Activated CD4-positive, alpha-beta T cell treated with anti-CD3 and anti-CD28 coated beads, Interleukin-2, amount 10 ng/mL, durations not matched to agents 7 days and 5 days (primary cell): Measurements from ENCODE around the gene C13orf42. TPM values are rescaled to one million over a fixed set of nuclear protein-coding genes. Genes with fewer than 3 reads are reported as not detected.
"Not testable (repeated sequence)": the region's sequence is repeated elsewhere in the genome, so short reads cannot be mapped to it uniquely, and the experiment has no call there.

Source experiments
- CTCF ChIA-PET: fragments of 350-600 bp; sonication (Branson Sonifier 250); formaldehyde crosslinking; loops from one replicate; lab custom pipeline; 2021; ENCODE audit warnings: antibody characterized with exemption; lab: Charles Lee
- POLR2A ChIA-PET: fragments of 350-600 bp; sonication (Branson Sonifier 250); formaldehyde crosslinking; loops from one replicate; lab custom pipeline; 2021; ENCODE audit warnings: antibody characterized with exemption; lab: Charles Lee
- DNase-seq: peaks from one replicate; pipeline ENCODE4 v3.0.0-alpha.2; 2020
- H3K27ac Mint-ChIP-seq: one replicate; pipeline ENCODE4 v1.8.0; 2021; ENCODE audit warnings: mild to moderate bottlenecking, moderate library complexity, mixed read lengths
- H3K27me3 Mint-ChIP-seq: one replicate; pipeline ENCODE4 v1.8.0; 2021; ENCODE audit warnings: mixed read lengths
- H3K36me3 Mint-ChIP-seq: one replicate; pipeline ENCODE4 v1.8.0; 2021; ENCODE audit warnings: low read depth, mixed read lengths
- H3K4me1 Mint-ChIP-seq: one replicate; pipeline ENCODE4 v1.8.0; 2021; ENCODE audit warnings: mixed read lengths
- H3K4me3 Mint-ChIP-seq: one replicate; pipeline ENCODE4 v1.8.0; 2021; ENCODE audit warnings: mild to moderate bottlenecking, moderate library complexity, mixed read lengths
- H3K9me3 Mint-ChIP-seq: one replicate; pipeline ENCODE4 v1.8.0; 2021; ENCODE audit warnings: mixed read lengths
- total RNA-seq, 2 experiments: library from RNA; stranded (reverse); gene quantifications; one replicate each; pipeline ENCODE4 v1.2.3, GENCODE V29; 2021

Gene C13orf42
- total RNA-seq, 2 experiments from 2014 or later = not detected

GRCh38 chr13:51113186-51113881, 2.3 kb upstream of the C13orf42 start:
- no peak overlapping the region for H3K4me3 Mint-ChIP-seq
- H3K27me3 Mint-ChIP-seq = no peaks in the 10 kb centered on the region
- peaks cover 4% of the 10 kb centered on the region for H3K9me3 Mint-ChIP-seq
- H3K27ac Mint-ChIP-seq = no peak overlapping the region
- H3K4me1 Mint-ChIP-seq = no peaks in the 10 kb centered on the region
- H3K36me3 Mint-ChIP-seq = no peaks in the 10 kb centered on the region
- DNase-seq = no peak
- CTCF ChIA-PET = interaction anchor here (0.6 to 1.3 kb wide), 3 partner anchors 16 to 685 kb away, joined by 3 to 4 read pairs (median 3); no protein-coding TSS in a partner anchor
- POLR2A ChIA-PET = no interaction called here

- no peak overlapping the region for H3K27ac Mint-ChIP-seq
- CTCF ChIA-PET = interaction anchor here (0.6 to 1.3 kb wide), 3 partner anchors 17 to 685 kb away, joined by 3 to 4 read pairs (median 3); no protein-coding TSS in a partner anchor
- POLR2A ChIA-PET = no interaction called here
These were observed 1.7 kb upstream of the C13orf42 start for GRCh38 chr13:51112771-51113170.

GRCh38 chr13:51111997-51112396, 923 bp upstream of the C13orf42 start:
- Mint-ChIP-seq H3K9me3 (peaks cover 2% of the 10 kb centered on the region), H3K36me3 (no peaks in the 10 kb centered on the region), H3K4me1 (no peaks in the 10 kb centered on the region), H3K27me3 (no peaks in the 10 kb centered on the region), H3K27ac (no peak overlapping the region), H3K4me3 (no peak overlapping the region)
- ChIA-PET POLR2A (no interaction called here), CTCF (no interaction called here)
- no peak for DNase-seq

More at GRCh38 chr13:51112771-51113170, 1.7 kb upstream of the C13orf42 start:
- Mint-ChIP-seq H3K4me3 (no peak overlapping the region), H3K9me3 (peaks cover 3% of the 10 kb centered on the region), H3K36me3 (no peaks in the 10 kb centered on the region), H3K27me3 (no peaks in the 10 kb centered on the region), H3K4me1 (no peaks in the 10 kb centered on the region)
- DNase-seq = no peak

GRCh38 chr13:51107996-51108395, 3.1 kb downstream of the C13orf42 start:
- Mint-ChIP-seq H3K27ac (no peak overlapping the region), H3K4me1 (no peaks in the 10 kb centered on the region), H3K9me3 (no peaks in the 10 kb centered on the region), H3K27me3 (peaks cover 8% of the 10 kb centered on the region), H3K36me3 (no peaks in the 10 kb centered on the region), H3K4me3 (no peak overlapping the region)
- DNase-seq = no peak
- POLR2A ChIA-PET = no interaction called here
- CTCF ChIA-PET = no interaction called here

- Mint-ChIP-seq H3K36me3 (no peaks in the 10 kb centered on the region), H3K27ac (no peak overlapping the region), H3K4me1 (no peaks in the 10 kb centered on the region), H3K27me3 (peaks cover 10% of the 10 kb centered on the region), H3K4me3 (no peak overlapping the region), H3K9me3 (no peaks in the 10 kb centered on the region)
- ChIA-PET CTCF (interaction anchor here (2.2 kb wide), 1 partner anchor 15 kb away, joined by 5 read pairs; no protein-coding TSS in a partner anchor), POLR2A (no interaction called here)
- DNase-seq = no peak
These were observed 6.0 kb downstream of the C13orf42 start for GRCh38 chr13:51105046-51105445.

- H3K36me3 Mint-ChIP-seq = no peaks in the 10 kb centered on the region
- H3K27ac Mint-ChIP-seq = no peak overlapping the region
- no peaks in the 10 kb centered on the region for H3K4me1 Mint-ChIP-seq
- CTCF ChIA-PET = no interaction called here
- DNase-seq = no peak
- H3K27me3 Mint-ChIP-seq = peaks cover 23% of the 10 kb centered on the region
- H3K4me3 Mint-ChIP-seq = no peak overlapping the region
- no peaks in the 10 kb centered on the region for H3K9me3 Mint-ChIP-seq
- POLR2A ChIA-PET = no interaction called here
These were observed 9.3 kb downstream of the C13orf42 start for GRCh38 chr13:51101636-51102235.

- Mint-ChIP-seq H3K4me1 (no peaks in the 10 kb centered on the region), H3K36me3 (no peaks in the 10 kb centered on the region), H3K9me3 (no peaks in the 10 kb centered on the region), H3K4me3 (no peak overlapping the region), H3K27me3 (peaks cover 22% of the 10 kb centered on the region), H3K27ac (no peak overlapping the region)
- ChIA-PET POLR2A (no interaction called here), CTCF (interaction anchor here (0.6 to 1.1 kb wide), 2 partner anchors 315 to 970 kb away, joined by 3 to 4 read pairs; no protein-coding TSS in a partner anchor)
- no peak for DNase-seq
These were observed 13.6 kb downstream of the C13orf42 start for GRCh38 chr13:51097353-51098043.

- Mint-ChIP-seq H3K9me3 (no peaks in the 10 kb centered on the region), H3K4me3 (no peak overlapping the region), H3K36me3 (no peaks in the 10 kb centered on the region), H3K27me3 (peaks cover 27% of the 10 kb centered on the region), H3K27ac (no peak overlapping the region), H3K4me1 (no peaks in the 10 kb centered on the region)
- CTCF ChIA-PET = no interaction called here
- no peak for DNase-seq
- POLR2A ChIA-PET = no interaction called here
These were observed 14.9 kb downstream of the C13orf42 start for GRCh38 chr13:51096131-51096530.

GRCh38 chr13:51093574-51093973, 17.5 kb downstream of the C13orf42 start:
- Mint-ChIP-seq H3K9me3 (no peaks in the 10 kb centered on the region), H3K27ac (no peak overlapping the region), H3K27me3 (peaks cover 21% of the 10 kb centered on the region), H3K36me3 (no peaks in the 10 kb centered on the region), H3K4me1 (no peaks in the 10 kb centered on the region), H3K4me3 (no peak overlapping the region)
- POLR2A ChIA-PET = no interaction called here
- no peak for DNase-seq
- CTCF ChIA-PET = no interaction called here

GRCh38 chr13:51091839-51092238, 19.2 kb downstream of the C13orf42 start:
- Mint-ChIP-seq H3K4me3 (no peak overlapping the region), H3K9me3 (no peaks in the 10 kb centered on the region), H3K27me3 (peaks cover 14% of the 10 kb centered on the region), H3K36me3 (no peaks in the 10 kb centered on the region), H3K4me1 (no peaks in the 10 kb centered on the region), H3K27ac (no peak overlapping the region)
- POLR2A ChIA-PET = no interaction called here
- no peak for DNase-seq
- CTCF ChIA-PET = no interaction called here

GRCh38 chr13:51083706-51084105, 27.4 kb downstream of the C13orf42 start:
- no peak overlapping the region for H3K4me3 Mint-ChIP-seq
- H3K9me3 Mint-ChIP-seq = no peaks in the 10 kb centered on the region
- no peaks in the 10 kb centered on the region for H3K36me3 Mint-ChIP-seq
- no peak for DNase-seq
- peaks cover 4% of the 10 kb centered on the region for H3K4me1 Mint-ChIP-seq
- CTCF ChIA-PET = interaction anchor here (0.9 to 1.6 kb wide), 2 partner anchors 11 to 15 kb away, joined by 3 to 6 read pairs; no protein-coding TSS in a partner anchor
- POLR2A ChIA-PET = no interaction called here
- peaks cover 4% of the 10 kb centered on the region for H3K27me3 Mint-ChIP-seq
- no peak overlapping the region for H3K27ac Mint-ChIP-seq

- H3K27ac Mint-ChIP-seq, H3K27me3 Mint-ChIP-seq, POLR2A ChIA-PET, CTCF ChIA-PET, H3K36me3 Mint-ChIP-seq, H3K4me3 Mint-ChIP-seq, H3K9me3 Mint-ChIP-seq, DNase-seq, H3K4me1 Mint-ChIP-seq: not testable (repeated sequence)
These were observed 30.5 kb downstream of the C13orf42 start for GRCh38 chr13:51080478-51081065.
